ENCODE data around the gene CRTAC1.

- no peak for TF ChIP-seq TCF7L2 (IDR thresholded peaks at IDR 0.05; ENCODE audit: borderline replicate concordance, extremely low read depth, insufficient read depth, insufficient read length)
- no peak for TF ChIP-seq CTCF (IDR thresholded peaks at IDR 0.05 in 2 of 3, conservative IDR thresholded peaks at IDR 0.05 in 1 of 3; ENCODE audit: borderline replicate concordance in 1 of 3, insufficient read depth in 1 of 3, low read depth in 2 of 3, low read length in 2 of 3)
Measured at GRCh38 chr10:98023024-98023423, 7.4 kb downstream of the CRTAC1 start.

Measured in HCT116 (cell line).